ENCODE measurements around the gene PLCB4.

Gene PLCB4

GRCh38 chr20:9223296-9223695, 154.4 kb downstream of the PLCB4 start:
- TF ChIP-seq SIN3A (IDR thresholded peaks at IDR 0.05; ENCODE audit: borderline replicate concordance, insufficient read depth, low read length), result no peak
- no peak for TF ChIP-seq FOXP2 (optimal IDR thresholded peaks at IDR 0.05; ENCODE audit: borderline replicate concordance, extremely low read depth, extremely low read length, insufficient read depth)
- TF ChIP-seq TAF1 (IDR thresholded peaks at IDR 0.05; ENCODE audit: borderline replicate concordance, insufficient read depth, low read length), result no peak
- TF ChIP-seq POLR2AphosphoS5 (IDR thresholded peaks at IDR 0.05; ENCODE audit: low read depth, low read length), result no peak

- TF ChIP-seq POLR2AphosphoS5 (IDR thresholded peaks at IDR 0.05; ENCODE audit: low read depth, low read length) (no peak), TAF1 (IDR thresholded peaks at IDR 0.05; ENCODE audit: borderline replicate concordance, insufficient read depth, low read length) (no peak), REST (IDR thresholded peaks at IDR 0.05; ENCODE audit: insufficient read depth in 1 of 2, low read depth in 2 of 2, low read length in 2 of 2) (no peak), FOXP2 (optimal IDR thresholded peaks at IDR 0.05; ENCODE audit: borderline replicate concordance, extremely low read depth, extremely low read length, insufficient read depth) (no peak), SIN3A (IDR thresholded peaks at IDR 0.05; ENCODE audit: borderline replicate concordance, insufficient read depth, low read length) (no peak)
These were observed 157.0 kb downstream of the PLCB4 start for GRCh38 chr20:9225879-9226278.

GRCh38 chr20:9227896-9228615, 159.2 kb downstream of the PLCB4 start:
- TF ChIP-seq FOXP2 (optimal IDR thresholded peaks at IDR 0.05; ENCODE audit: borderline replicate concordance, extremely low read depth, extremely low read length, insufficient read depth) (no peak), SIN3A (IDR thresholded peaks at IDR 0.05; ENCODE audit: borderline replicate concordance, insufficient read depth, low read length) (no peak), REST (IDR thresholded peaks at IDR 0.05; ENCODE audit: insufficient read depth in 1 of 2, low read depth in 2 of 2, low read length in 2 of 2) (no peak), POLR2AphosphoS5 (IDR thresholded peaks at IDR 0.05; ENCODE audit: low read depth, low read length) (no peak), TAF1 (IDR thresholded peaks at IDR 0.05; ENCODE audit: borderline replicate concordance, insufficient read depth, low read length) (no peak)

DNA sequence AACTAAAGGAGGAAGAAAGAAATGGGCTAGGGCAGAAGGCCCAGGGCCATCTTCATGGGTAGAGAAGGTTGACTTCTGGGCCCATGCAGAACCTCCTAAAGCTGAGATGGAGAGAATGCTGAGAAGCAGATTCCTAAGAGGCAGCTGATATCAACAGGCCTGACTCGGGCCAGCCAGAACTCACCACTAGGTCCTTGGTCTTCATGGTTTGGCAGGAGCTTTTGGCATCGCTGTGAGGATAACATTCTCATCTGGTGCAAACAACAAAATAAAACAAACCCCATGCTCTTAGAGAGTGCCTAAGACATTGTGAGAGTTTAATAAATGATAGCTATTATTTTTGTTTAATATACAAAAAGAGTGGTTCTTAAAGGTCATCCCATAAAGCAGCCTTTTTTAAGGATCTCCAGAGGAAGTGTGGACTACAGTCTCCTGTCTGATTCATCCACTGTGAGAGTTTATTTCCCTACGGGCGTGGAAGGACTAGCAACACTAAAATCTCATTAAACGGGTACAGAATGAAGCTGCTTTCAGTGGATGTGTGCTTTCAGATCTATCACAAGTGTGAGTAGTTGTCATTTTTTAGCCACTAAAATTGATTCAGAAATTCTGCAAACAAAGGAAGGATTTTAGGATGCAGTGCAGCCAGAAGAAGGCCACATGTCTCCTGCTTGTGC, 160.0 kb downstream of the PLCB4 start:
- TF ChIP-seq FOXP2 (optimal IDR thresholded peaks at IDR 0.05; ENCODE audit: borderline replicate concordance, extremely low read depth, extremely low read length, insufficient read depth) (no peak), POLR2AphosphoS5 (IDR thresholded peaks at IDR 0.05; ENCODE audit: low read depth, low read length) (no peak), SIN3A (IDR thresholded peaks at IDR 0.05; ENCODE audit: borderline replicate concordance, insufficient read depth, low read length) (no peak), TAF1 (IDR thresholded peaks at IDR 0.05; ENCODE audit: borderline replicate concordance, insufficient read depth, low read length) (no peak), REST (IDR thresholded peaks at IDR 0.05; ENCODE audit: insufficient read depth in 1 of 2, low read depth in 2 of 2, low read length in 2 of 2) (no peak)

- TF ChIP-seq TAF1 (IDR thresholded peaks at IDR 0.05; ENCODE audit: borderline replicate concordance, insufficient read depth, low read length) (no peak), SIN3A (IDR thresholded peaks at IDR 0.05; ENCODE audit: borderline replicate concordance, insufficient read depth, low read length) (no peak), REST (IDR thresholded peaks at IDR 0.05; ENCODE audit: insufficient read depth in 1 of 2, low read depth in 2 of 2, low read length in 2 of 2) (no peak), FOXP2 (optimal IDR thresholded peaks at IDR 0.05; ENCODE audit: borderline replicate concordance, extremely low read depth, extremely low read length, insufficient read depth) (no peak), POLR2AphosphoS5 (IDR thresholded peaks at IDR 0.05; ENCODE audit: low read depth, low read length) (no peak)
These were observed 161.5 kb downstream of the PLCB4 start for GRCh38 chr20:9230406-9230805.

Measured in PFSK-1 (cell line).